ENCODE measurements around the gene TBX22.

DNA sequence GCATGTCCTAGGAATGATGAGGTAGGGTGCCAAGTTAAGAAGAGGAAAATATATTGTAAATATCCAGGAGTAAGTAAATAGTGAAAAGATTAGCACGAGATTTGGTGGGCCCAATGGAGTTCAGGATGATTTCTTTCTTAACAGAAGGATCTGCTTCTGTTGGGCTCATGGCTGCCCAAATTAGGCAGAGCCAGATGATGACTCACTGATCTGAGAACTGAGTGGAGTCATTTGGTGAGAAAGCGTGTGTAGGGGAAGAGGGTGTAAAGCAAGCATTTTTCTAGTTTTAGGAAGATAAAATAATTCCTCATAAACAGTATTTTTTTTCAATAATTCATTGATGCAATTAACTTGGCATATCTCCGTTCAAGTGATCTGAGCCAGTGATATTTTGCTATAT is 1.6 kb downstream of the TBX22 start:
- TF ChIP-seq, protein P1, sequence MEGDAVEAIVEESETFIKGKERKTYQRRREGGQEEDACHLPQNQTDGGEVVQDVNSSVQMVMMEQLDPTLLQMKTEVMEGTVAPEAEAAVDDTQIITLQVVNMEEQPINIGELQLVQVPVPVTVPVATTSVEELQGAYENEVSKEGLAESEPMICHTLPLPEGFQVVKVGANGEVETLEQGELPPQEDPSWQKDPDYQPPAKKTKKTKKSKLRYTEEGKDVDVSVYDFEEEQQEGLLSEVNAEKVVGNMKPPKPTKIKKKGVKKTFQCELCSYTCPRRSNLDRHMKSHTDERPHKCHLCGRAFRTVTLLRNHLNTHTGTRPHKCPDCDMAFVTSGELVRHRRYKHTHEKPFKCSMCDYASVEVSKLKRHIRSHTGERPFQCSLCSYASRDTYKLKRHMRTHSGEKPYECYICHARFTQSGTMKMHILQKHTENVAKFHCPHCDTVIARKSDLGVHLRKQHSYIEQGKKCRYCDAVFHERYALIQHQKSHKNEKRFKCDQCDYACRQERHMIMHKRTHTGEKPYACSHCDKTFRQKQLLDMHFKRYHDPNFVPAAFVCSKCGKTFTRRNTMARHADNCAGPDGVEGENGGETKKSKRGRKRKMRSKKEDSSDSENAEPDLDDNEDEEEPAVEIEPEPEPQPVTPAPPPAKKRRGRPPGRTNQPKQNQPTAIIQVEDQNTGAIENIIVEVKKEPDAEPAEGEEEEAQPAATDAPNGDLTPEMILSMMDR (IDR thresholded peaks at IDR 0.05): no peak
- no peak for TF ChIP-seq POLR2A (IDR thresholded peaks at IDR 0.05)
